Measurements from ENCODE around the gene TSTD2.

TSTD2 gene

DNA sequence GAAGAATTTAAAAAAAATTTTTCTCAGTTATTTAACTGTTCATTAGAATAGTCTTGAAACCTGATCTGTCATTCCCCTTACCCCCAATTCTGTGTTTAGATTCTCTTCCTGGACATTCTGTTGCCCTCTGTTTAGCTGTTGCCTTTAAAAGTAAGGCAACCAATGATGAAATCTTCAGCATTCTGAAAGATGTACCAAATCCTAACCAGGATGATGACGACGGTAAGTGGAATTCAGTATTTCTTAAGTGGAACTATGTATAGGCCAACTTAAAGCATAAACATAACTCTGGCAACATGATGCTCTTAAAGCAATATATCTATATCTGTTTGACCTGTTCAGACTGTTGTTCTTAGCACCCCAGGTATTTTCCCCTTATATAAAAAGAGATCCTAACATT, 27.7 kb upstream of the TSTD2 start:
- H3K9me3 ChIP-seq (replicated peaks; ENCODE audit: insufficient read depth, low read length) = no peaks in the 10 kb centered on the region
- TF ChIP-seq, protein P1, sequence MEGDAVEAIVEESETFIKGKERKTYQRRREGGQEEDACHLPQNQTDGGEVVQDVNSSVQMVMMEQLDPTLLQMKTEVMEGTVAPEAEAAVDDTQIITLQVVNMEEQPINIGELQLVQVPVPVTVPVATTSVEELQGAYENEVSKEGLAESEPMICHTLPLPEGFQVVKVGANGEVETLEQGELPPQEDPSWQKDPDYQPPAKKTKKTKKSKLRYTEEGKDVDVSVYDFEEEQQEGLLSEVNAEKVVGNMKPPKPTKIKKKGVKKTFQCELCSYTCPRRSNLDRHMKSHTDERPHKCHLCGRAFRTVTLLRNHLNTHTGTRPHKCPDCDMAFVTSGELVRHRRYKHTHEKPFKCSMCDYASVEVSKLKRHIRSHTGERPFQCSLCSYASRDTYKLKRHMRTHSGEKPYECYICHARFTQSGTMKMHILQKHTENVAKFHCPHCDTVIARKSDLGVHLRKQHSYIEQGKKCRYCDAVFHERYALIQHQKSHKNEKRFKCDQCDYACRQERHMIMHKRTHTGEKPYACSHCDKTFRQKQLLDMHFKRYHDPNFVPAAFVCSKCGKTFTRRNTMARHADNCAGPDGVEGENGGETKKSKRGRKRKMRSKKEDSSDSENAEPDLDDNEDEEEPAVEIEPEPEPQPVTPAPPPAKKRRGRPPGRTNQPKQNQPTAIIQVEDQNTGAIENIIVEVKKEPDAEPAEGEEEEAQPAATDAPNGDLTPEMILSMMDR (IDR thresholded peaks at IDR 0.05; ENCODE audit: low read length) = no peak
- TF ChIP-seq EZH2 (optimal IDR thresholded peaks at IDR 0.05; ENCODE audit: low read depth, low read length) (no peak), EZH2phosphoT487 (IDR thresholded peaks at IDR 0.05; ENCODE audit: low read length) (no peak)
- H4K20me1 ChIP-seq (ENCODE audit: insufficient read depth, low read length) = no peaks in the 10 kb centered on the region
- peaks cover 22% of the 10 kb centered on the region for H3K36me3 ChIP-seq (replicated peaks; ENCODE audit: insufficient read depth, low read length)
- H3K4me1 ChIP-seq (ENCODE audit: low read length) = no peaks in the 10 kb centered on the region
- H2AFZ ChIP-seq (ENCODE audit: low read length) = no peak overlapping the region
- H3K79me2 ChIP-seq (ENCODE audit: low read length) = 0 out of 2 replicates have a peak, but pooled peaks cover 5% of the 10 kb centered on the region
- no peaks in the 10 kb centered on the region for H3K27me3 ChIP-seq (replicated peaks; ENCODE audit: insufficient read depth, low read length)
- H3K4me2 ChIP-seq (ENCODE audit: low read depth, low read length) = no peak overlapping the region
- no peaks in the 10 kb centered on the region for H3K9me2 ChIP-seq (replicated peaks; ENCODE audit: insufficient read depth, low read length)
- H3K4me3 ChIP-seq (ENCODE audit: low read length) = no peak overlapping the region
- H3K9ac ChIP-seq (ENCODE audit: low read length) = no peak overlapping the region
- no peak for DNase-seq
- H3K27ac ChIP-seq (ENCODE audit: low read length) = no peak overlapping the region
- no peaks in the 10 kb centered on the region for H3F3A ChIP-seq (ENCODE audit: insufficient read depth, low read length)

DNA sequence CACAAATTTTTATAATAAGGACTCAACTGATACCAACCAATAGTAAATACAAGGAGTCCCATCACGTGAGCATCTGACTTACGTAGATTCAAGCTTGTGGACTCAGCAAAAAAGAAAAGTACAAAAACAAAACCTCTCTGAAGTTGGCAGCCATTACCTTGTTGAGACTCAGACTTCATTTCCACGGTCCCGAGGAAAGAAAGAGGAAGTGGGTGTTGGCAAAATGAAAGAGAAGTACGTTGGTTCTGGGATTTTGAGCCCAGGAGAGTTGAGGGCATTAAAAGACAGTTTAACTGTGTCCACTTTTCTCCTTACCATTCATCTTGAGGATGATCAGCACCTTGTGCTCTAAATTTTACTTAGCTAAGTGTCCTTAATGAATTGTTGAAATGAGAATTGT, 27.2 kb upstream of the TSTD2 start:
- H3K27me3 ChIP-seq (replicated peaks; ENCODE audit: insufficient read depth, low read length) = no peaks in the 10 kb centered on the region
- H2AFZ ChIP-seq (ENCODE audit: low read length) = no peak overlapping the region
- no peaks in the 10 kb centered on the region for H3K4me1 ChIP-seq (ENCODE audit: low read length)
- H3K36me3 ChIP-seq (replicated peaks; ENCODE audit: insufficient read depth, low read length) = peaks cover 24% of the 10 kb centered on the region
- no peak overlapping the region for H3K4me3 ChIP-seq (ENCODE audit: low read length)
- H3K9me3 ChIP-seq (replicated peaks; ENCODE audit: insufficient read depth, low read length) = no peaks in the 10 kb centered on the region
- no peak overlapping the region for H3K27ac ChIP-seq (ENCODE audit: low read length)
- TF ChIP-seq, protein P1 (IDR thresholded peaks at IDR 0.05; ENCODE audit: low read length) = no peak
- TF ChIP-seq EZH2phosphoT487 (IDR thresholded peaks at IDR 0.05; ENCODE audit: low read length) (no peak), EZH2 (optimal IDR thresholded peaks at IDR 0.05; ENCODE audit: low read depth, low read length) (no peak)
- H3F3A ChIP-seq (ENCODE audit: insufficient read depth, low read length) = no peaks in the 10 kb centered on the region
- H3K79me2 ChIP-seq (ENCODE audit: low read length) = 0 out of 2 replicates have a peak, but pooled peaks cover 5% of the 10 kb centered on the region
- no peaks in the 10 kb centered on the region for H3K9me2 ChIP-seq (replicated peaks; ENCODE audit: insufficient read depth, low read length)
- DNase-seq = no peak
- no peak overlapping the region for H3K4me2 ChIP-seq (ENCODE audit: low read depth, low read length)
- H3K9ac ChIP-seq (ENCODE audit: low read length) = no peak overlapping the region
- H4K20me1 ChIP-seq (ENCODE audit: insufficient read depth, low read length) = no peaks in the 10 kb centered on the region

DNA sequence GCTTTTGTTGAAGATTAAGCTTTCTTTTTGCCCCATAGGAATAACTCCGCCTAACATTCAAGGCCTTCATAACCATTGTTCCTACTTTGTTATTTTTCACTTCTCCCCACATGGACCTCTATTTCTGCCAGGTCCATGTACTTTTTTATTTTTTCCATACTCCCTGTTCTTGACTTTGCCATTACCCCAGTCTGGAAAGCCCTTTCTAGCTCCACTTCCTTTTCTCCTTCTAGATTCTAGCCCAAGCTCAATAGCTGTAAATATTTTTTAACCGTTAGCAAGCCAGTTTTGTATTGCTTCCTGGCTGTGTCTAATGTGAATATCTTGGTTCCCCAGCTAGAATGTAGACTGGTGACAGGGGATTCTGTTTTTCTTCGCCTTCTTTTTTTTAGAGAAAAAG, 26.6 kb upstream of the TSTD2 start:
- H3K27ac ChIP-seq (ENCODE audit: low read length) = no peak overlapping the region
- H3K9ac ChIP-seq (ENCODE audit: low read length) = no peak overlapping the region
- no peaks in the 10 kb centered on the region for H3K27me3 ChIP-seq (replicated peaks; ENCODE audit: insufficient read depth, low read length)
- H3K4me2 ChIP-seq (ENCODE audit: low read depth, low read length) = no peak overlapping the region
- no peaks in the 10 kb centered on the region for H3K9me2 ChIP-seq (replicated peaks; ENCODE audit: insufficient read depth, low read length)
- no peak overlapping the region for H2AFZ ChIP-seq (ENCODE audit: low read length)
- H3K4me3 ChIP-seq (ENCODE audit: low read length) = no peak overlapping the region
- no peaks in the 10 kb centered on the region for H3K9me3 ChIP-seq (replicated peaks; ENCODE audit: insufficient read depth, low read length)
- H3K79me2 ChIP-seq (ENCODE audit: low read length) = 0 out of 2 replicates have a peak, but pooled peaks cover 5% of the 10 kb centered on the region
- peaks cover 26% of the 10 kb centered on the region for H3K36me3 ChIP-seq (replicated peaks; ENCODE audit: insufficient read depth, low read length)
- H4K20me1 ChIP-seq (ENCODE audit: insufficient read depth, low read length) = no peaks in the 10 kb centered on the region
- no peaks in the 10 kb centered on the region for H3F3A ChIP-seq (ENCODE audit: insufficient read depth, low read length)
- no peak for TF ChIP-seq EZH2phosphoT487 (IDR thresholded peaks at IDR 0.05; ENCODE audit: low read length)
- TF ChIP-seq EZH2 (optimal IDR thresholded peaks at IDR 0.05; ENCODE audit: low read depth, low read length) = no peak
- TF ChIP-seq, protein P1 (IDR thresholded peaks at IDR 0.05; ENCODE audit: low read length) = no peak
- no peak for DNase-seq
- H3K4me1 ChIP-seq (ENCODE audit: low read length) = no peaks in the 10 kb centered on the region

Measured in MM.1S (cell line).